HEK293T (cell line): ENCODE data around the gene ZFYVE21.

Experiments used
- ARNT ChIP-seq: fragments of 450-650 bp; IDR thresholded peaks from 2 replicates; pipeline ENCODE4 v1.6.1; 2017; ENCODE audit warnings: mild to moderate bottlenecking
- BHLHE40 ChIP-seq: fragments of 450-650 bp; IDR thresholded peaks from 2 replicates; pipeline ENCODE4 v1.6.1; 2016; ENCODE audit warnings: mild to moderate bottlenecking, moderate library complexity, borderline replicate concordance
- ELF4 ChIP-seq: fragments of 450-650 bp; IDR thresholded peaks from 2 replicates; pipeline ENCODE4 v1.6.1; 2017; ENCODE audit warnings: antibody characterized with exemption
- FOXM1 ChIP-seq: fragments of 450-650 bp; IDR thresholded peaks from 2 replicates; pipeline ENCODE4 v1.6.1; 2017; ENCODE audit warnings: mild to moderate bottlenecking, borderline replicate concordance
- LEF1 ChIP-seq: fragments of 450-650 bp; IDR thresholded peaks from 2 replicates; pipeline ENCODE4 v1.6.1; 2017; ENCODE audit warnings: mild to moderate bottlenecking, borderline replicate concordance
- SP1 ChIP-seq: fragments of 450-650 bp; IDR thresholded peaks from 2 replicates; pipeline ENCODE4 v1.6.1; 2017
- SUZ12 ChIP-seq: fragments of 450-650 bp; IDR thresholded peaks from 2 replicates; pipeline ENCODE4 v1.6.1; 2016; ENCODE audit warnings: mild to moderate bottlenecking
- TARDBP ChIP-seq: fragments of 450-650 bp; IDR thresholded peaks from 2 replicates; pipeline ENCODE4 v1.6.1; 2016
- ZNF384 ChIP-seq: fragments of 450-650 bp; IDR thresholded peaks from 2 replicates; pipeline ENCODE4 v1.6.1; 2016

DNA sequence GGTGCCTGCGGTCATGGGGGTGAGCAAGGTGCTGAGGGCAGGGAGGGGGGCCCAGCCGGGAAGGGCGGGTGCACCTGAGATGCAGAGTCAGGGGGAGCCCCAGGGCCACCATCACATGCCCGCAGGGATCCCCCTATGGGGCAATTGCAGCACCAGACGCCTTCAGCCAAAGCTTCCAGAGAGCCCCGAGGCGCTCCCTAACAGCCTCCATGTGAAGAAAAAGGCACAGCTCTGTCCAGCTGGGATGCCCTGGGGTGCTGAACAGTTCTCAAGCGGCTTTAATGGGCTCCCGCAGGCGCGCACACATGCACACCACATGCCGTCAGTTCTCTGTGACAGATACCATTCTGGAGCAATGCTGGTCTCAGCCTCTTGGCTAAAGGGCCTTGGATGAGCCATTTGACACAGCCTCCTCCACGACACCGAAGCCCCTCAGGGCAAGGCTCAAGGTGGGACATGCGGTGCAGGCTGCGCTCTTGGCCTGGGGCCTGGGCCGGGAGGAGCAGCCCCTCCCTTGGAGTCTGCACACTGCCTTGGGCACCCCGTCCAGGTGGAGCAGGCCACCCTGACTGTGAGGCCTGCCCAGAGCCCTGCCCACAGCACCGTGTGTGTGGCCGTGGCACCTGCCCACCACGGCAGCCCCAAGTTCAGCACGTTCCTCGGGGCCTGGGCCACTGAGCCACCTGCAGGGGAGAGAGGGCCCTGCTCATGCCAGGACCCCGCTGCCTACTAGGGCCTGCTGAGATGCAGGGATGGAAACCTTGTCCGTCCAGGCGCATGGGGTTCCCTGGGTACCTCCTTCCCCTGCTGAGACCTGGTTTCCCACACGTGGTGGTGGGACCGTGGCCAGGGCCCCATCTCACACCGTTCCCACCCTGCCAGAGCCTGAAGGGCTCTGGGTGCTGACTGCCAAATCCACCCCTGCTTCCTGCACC, 8.0 kb upstream of the ZFYVE21 start:
- TF ChIP-seq SP1 (no peak), LEF1 (no peak), SUZ12 (no peak), ELF4 (no peak), FOXM1 (no peak), TARDBP (no peak), ZNF384 (no peak), ARNT (no peak), BHLHE40 (no peak)
